Caco-2 (cell line): ENCODE data around the gene GRK7. TPM values are rescaled to one million over a fixed set of nuclear protein-coding genes. Genes with fewer than 3 reads are reported as not detected.

Source experiments
- BruUV-seq: library from RNA; stranded (reverse); fragments of 400-500 nt; replicated peaks from 2 replicates; lab custom pipeline; 2021; lab: Mats Ljungman, UMichigan
- CTCF ChIA-PET: fragments of 300-600 bp; sonication (Branson Sonifier 250); formaldehyde crosslinking; loops from one replicate; lab custom pipeline; 2022; ENCODE audit warnings: antibody characterized with exemption; lab: Charles Lee
- POLR2A ChIA-PET: fragments of 300-600 bp; sonication (Branson Sonifier 250); formaldehyde crosslinking; loops from one replicate; lab custom pipeline; 2022; ENCODE audit warnings: antibody characterized with exemption; lab: Charles Lee
- DNase-seq, 2 experiments: peaks; one replicate each; pipeline versions ENCODE4 v3.0.0 to v3.0.0-alpha.2; 2020 to 2022
- H3K27me3 ChIP-seq: replicated peaks from 2 replicates; pipeline ENCODE4 v1.6.0; 2011; ENCODE audit warnings: low read length; ENCODE audit not compliant: control insufficient read depth, insufficient read depth
- H3K36me3 ChIP-seq: 2 replicates; pipeline ENCODE4 v1.5.1; 2011; ENCODE audit warnings: low read length; ENCODE audit not compliant: control insufficient read depth, insufficient read depth
- H3K4me1 ChIP-seq: fragments of 250-450 bp; sonication (Bioruptor Pico); 2 replicates; pipeline ENCODE4 v1.5.1; 2020; ENCODE audit warnings: mild to moderate bottlenecking
- H3K4me3 ChIP-seq: 2 replicates; pipeline ENCODE4 v1.5.1; 2011; ENCODE audit warnings: low read depth, mild to moderate bottlenecking, control low read depth, low read length
- H3K9me3 ChIP-seq: fragments of 250-450 bp; sonication (Bioruptor Pico); 2 replicates; pipeline ENCODE4 v1.5.1; 2020; ENCODE audit warnings: mild to moderate bottlenecking, moderate library complexity
- H3K27ac Mint-ChIP-seq: one replicate; pipeline ENCODE4 v1.8.0; 2022; ENCODE audit warnings: mixed read lengths; ENCODE audit not compliant: unreplicated experiment
- H3K27me3 Mint-ChIP-seq: one replicate; pipeline ENCODE4 v1.8.0; 2022; ENCODE audit warnings: mixed read lengths; ENCODE audit not compliant: insufficient read depth, unreplicated experiment
- H3K36me3 Mint-ChIP-seq: one replicate; pipeline ENCODE4 v1.8.0; 2022; ENCODE audit warnings: mild to moderate bottlenecking, mixed read lengths; ENCODE audit not compliant: insufficient read depth, unreplicated experiment
- H3K4me1 Mint-ChIP-seq: one replicate; pipeline ENCODE4 v1.8.0; 2022; ENCODE audit warnings: low read depth, mixed read lengths; ENCODE audit not compliant: unreplicated experiment
- H3K4me3 Mint-ChIP-seq: one replicate; pipeline ENCODE4 v1.8.0; 2022; ENCODE audit warnings: mild to moderate bottlenecking, moderate library complexity, mixed read lengths; ENCODE audit not compliant: unreplicated experiment
- H3K9me3 Mint-ChIP-seq: one replicate; pipeline ENCODE4 v1.8.0; 2022; ENCODE audit warnings: mixed read lengths; ENCODE audit not compliant: unreplicated experiment
- intact Hi-C: fragments of 100-400 bp; cut with micrococcal nuclease; formaldehyde crosslinking; loops from one replicate; pipeline ENCODE4 v1.10.0; 2022; ENCODE audit not compliant: unreplicated experiment
- total RNA-seq: library from RNA; stranded (reverse); gene quantifications from 2 replicates; pipeline ENCODE4 v1.2.3, GENCODE V29; 2022
- TF ChIP-seq, protein P1 (sequence below), 2 experiments: fragments of 200-600 bp in 1 of 2; IDR thresholded peaks; 1 replicate in 1 of 2; 2 replicates in 1 of 2; pipeline versions ENCODE4 v1.5.1 to v1.8.0; 2011 to 2022; ENCODE audit warnings: antibody characterized with exemption in 1 of 2, control low read depth in 1 of 2, inconsistent platforms in 1 of 2, low read depth in 1 of 2, low read length in 1 of 2, mild to moderate bottlenecking in 1 of 2, moderate library complexity in 1 of 2; ENCODE audit not compliant: insufficient read depth in 1 of 2, severe bottlenecking in 1 of 2, unreplicated experiment in 1 of 2

GRK7 gene
- total RNA-seq, 1 experiment from 2014 or later = not detected

DNA sequence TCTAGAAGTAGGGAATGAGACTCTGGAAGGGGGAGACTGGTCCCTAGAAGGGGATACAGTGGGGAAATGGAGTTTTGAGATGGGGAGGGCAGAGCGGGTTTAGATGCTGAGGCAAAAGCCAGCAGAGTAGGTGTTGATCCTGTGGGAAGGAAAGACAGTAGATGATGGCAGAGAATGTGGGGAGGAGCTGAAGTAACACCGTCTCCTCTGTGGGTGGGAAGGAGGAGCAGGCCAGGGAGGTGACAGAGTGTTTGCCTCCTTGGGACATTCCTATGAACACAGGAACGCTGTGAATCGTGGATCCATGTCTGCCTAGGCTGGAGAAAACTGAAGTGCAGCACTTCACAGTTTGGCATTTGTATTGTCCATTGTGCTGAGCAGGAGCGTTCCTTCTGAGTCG is 20.4 kb downstream of the GRK7 start:
- no peaks in the 10 kb centered on the region for H3K9me3 Mint-ChIP-seq
- ChIA-PET POLR2A (no interaction called here), CTCF (no interaction called here)
- DNase-seq = no peak
- no peaks in the 10 kb centered on the region for H3K27me3 Mint-ChIP-seq
- no peaks in the 10 kb centered on the region for H3K36me3 ChIP-seq
- no peak overlapping the region for H3K4me3 ChIP-seq
- intact Hi-C loops = no loop called here
- no peak overlapping the region for H3K4me3 Mint-ChIP-seq
- H3K27ac Mint-ChIP-seq = no peak overlapping the region
- H3K4me1 ChIP-seq = no peaks in the 10 kb centered on the region
- BruUV-seq = no TSS peak
- H3K4me1 Mint-ChIP-seq = no peaks in the 10 kb centered on the region
- TF ChIP-seq, protein P1, sequence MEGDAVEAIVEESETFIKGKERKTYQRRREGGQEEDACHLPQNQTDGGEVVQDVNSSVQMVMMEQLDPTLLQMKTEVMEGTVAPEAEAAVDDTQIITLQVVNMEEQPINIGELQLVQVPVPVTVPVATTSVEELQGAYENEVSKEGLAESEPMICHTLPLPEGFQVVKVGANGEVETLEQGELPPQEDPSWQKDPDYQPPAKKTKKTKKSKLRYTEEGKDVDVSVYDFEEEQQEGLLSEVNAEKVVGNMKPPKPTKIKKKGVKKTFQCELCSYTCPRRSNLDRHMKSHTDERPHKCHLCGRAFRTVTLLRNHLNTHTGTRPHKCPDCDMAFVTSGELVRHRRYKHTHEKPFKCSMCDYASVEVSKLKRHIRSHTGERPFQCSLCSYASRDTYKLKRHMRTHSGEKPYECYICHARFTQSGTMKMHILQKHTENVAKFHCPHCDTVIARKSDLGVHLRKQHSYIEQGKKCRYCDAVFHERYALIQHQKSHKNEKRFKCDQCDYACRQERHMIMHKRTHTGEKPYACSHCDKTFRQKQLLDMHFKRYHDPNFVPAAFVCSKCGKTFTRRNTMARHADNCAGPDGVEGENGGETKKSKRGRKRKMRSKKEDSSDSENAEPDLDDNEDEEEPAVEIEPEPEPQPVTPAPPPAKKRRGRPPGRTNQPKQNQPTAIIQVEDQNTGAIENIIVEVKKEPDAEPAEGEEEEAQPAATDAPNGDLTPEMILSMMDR (IDR thresholded peaks at IDR 0.05; ENCODE audit: insufficient read depth in 1 of 2, low read depth in 1 of 2, low read length in 1 of 2, severe bottlenecking in 1 of 2, unreplicated experiment in 1 of 2) = no peak
- no peaks in the 10 kb centered on the region for H3K27me3 ChIP-seq
- no peaks in the 10 kb centered on the region for H3K9me3 ChIP-seq
- no peaks in the 10 kb centered on the region for H3K36me3 Mint-ChIP-seq

DNA sequence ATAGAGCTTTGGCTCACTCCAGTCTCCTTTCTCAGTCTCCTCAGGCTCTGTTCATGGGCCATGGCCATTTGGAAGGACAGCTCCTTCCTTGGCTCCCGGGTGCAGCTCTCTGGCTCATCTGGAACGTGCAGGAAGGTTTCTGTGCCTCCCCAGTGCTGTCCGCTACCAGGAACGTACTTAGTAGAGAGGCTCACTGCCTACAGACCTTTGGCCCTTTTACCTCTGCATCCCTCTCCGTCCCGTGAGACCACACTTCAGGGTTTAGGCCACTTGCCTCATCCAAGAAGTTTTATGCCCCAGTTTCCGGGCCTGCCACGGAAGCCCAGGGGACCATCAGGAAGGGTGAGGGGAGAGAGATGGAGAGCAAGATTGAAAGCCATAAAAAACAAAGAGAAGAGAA is 20.9 kb downstream of the GRK7 start:
- Mint-ChIP-seq H3K4me3 (no peak overlapping the region), H3K27ac (no peak overlapping the region), H3K4me1 (no peaks in the 10 kb centered on the region), H3K36me3 (no peaks in the 10 kb centered on the region), H3K9me3 (no peaks in the 10 kb centered on the region), H3K27me3 (no peaks in the 10 kb centered on the region)
- H3K27me3 ChIP-seq = no peaks in the 10 kb centered on the region
- H3K36me3 ChIP-seq = no peaks in the 10 kb centered on the region
- no peak overlapping the region for H3K4me3 ChIP-seq
- CTCF ChIA-PET = no interaction called here
- POLR2A ChIA-PET = no interaction called here
- no peak for DNase-seq
- intact Hi-C loops = no loop called here
- TF ChIP-seq, protein P1 (IDR thresholded peaks at IDR 0.05; ENCODE audit: insufficient read depth in 1 of 2, low read depth in 1 of 2, low read length in 1 of 2, severe bottlenecking in 1 of 2, unreplicated experiment in 1 of 2) = no peak
- no TSS peak for BruUV-seq
- no peaks in the 10 kb centered on the region for H3K9me3 ChIP-seq
- no peaks in the 10 kb centered on the region for H3K4me1 ChIP-seq

DNA sequence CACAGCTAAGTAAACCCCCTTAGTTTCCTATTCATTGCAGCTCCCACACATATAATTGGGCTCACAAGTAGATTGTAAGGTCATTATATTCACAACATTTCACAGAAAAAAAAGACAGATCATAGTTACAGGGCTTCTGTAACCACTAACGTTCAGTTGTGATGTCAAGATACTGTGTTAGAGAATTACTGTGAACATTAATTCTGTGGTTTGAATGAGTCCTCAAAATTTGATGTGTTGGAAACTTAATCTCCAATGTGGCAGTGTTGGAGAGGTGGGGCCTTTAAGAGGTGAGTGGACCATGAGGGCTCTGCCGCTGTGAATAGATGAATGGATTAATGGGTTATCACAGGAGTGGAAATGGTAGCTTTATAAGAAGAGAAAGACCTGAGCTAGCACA is 21.3 kb downstream of the GRK7 start:
- POLR2A ChIA-PET = no interaction called here
- Histone ChIP-seq H3K4me3 (no peak overlapping the region), H3K27me3 (no peaks in the 10 kb centered on the region), H3K36me3 (no peaks in the 10 kb centered on the region), H3K4me1 (no peaks in the 10 kb centered on the region), H3K9me3 (no peaks in the 10 kb centered on the region)
- intact Hi-C loops = no loop called here
- no peak overlapping the region for H3K27ac Mint-ChIP-seq
- no peaks in the 10 kb centered on the region for H3K4me1 Mint-ChIP-seq
- H3K36me3 Mint-ChIP-seq = no peaks in the 10 kb centered on the region
- no TSS peak for BruUV-seq
- TF ChIP-seq, protein P1 (IDR thresholded peaks at IDR 0.05; ENCODE audit: insufficient read depth in 1 of 2, low read depth in 1 of 2, low read length in 1 of 2, severe bottlenecking in 1 of 2, unreplicated experiment in 1 of 2) = no peak
- no peaks in the 10 kb centered on the region for H3K27me3 Mint-ChIP-seq
- no peak overlapping the region for H3K4me3 Mint-ChIP-seq
- CTCF ChIA-PET = no interaction called here
- DNase-seq = no peak
- H3K9me3 Mint-ChIP-seq = no peaks in the 10 kb centered on the region
